ENCODE results near the gene RFT1.
A peak's percentile ranks its signal among the peaks of the same experiment; 100 is the strongest.

RFT1 gene

DNA sequence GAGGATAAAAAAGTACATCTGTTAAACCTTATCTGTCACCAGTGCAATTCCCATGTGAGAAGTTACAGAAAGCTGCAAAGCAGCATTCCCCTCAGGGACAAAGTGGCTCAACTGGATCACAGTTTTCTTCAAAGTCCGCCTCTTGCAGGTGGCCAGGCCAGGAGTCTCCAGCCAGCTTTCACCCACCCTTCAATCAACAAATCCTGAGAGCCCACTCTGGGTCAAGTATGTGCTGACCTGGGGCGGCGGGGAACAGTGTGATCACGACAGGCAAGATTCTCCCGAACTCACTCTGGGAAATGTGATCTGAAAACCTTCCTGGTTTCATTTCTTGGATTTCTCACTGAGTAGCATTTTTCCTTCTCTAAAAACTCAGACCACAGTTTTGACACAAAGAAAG, 39.2 kb downstream of the RFT1 start:
- DNase-seq (ENCODE audit: low spot score): no peak

GRCh38 chr3:53089511-53089910, 40.7 kb downstream of the RFT1 start:
- no peak for DNase-seq (ENCODE audit: low spot score)

- DNase-seq (ENCODE audit: low spot score): no peak
Observed at GRCh38 chr3:53085476-53085875, 44.8 kb downstream of the RFT1 start.

DNA sequence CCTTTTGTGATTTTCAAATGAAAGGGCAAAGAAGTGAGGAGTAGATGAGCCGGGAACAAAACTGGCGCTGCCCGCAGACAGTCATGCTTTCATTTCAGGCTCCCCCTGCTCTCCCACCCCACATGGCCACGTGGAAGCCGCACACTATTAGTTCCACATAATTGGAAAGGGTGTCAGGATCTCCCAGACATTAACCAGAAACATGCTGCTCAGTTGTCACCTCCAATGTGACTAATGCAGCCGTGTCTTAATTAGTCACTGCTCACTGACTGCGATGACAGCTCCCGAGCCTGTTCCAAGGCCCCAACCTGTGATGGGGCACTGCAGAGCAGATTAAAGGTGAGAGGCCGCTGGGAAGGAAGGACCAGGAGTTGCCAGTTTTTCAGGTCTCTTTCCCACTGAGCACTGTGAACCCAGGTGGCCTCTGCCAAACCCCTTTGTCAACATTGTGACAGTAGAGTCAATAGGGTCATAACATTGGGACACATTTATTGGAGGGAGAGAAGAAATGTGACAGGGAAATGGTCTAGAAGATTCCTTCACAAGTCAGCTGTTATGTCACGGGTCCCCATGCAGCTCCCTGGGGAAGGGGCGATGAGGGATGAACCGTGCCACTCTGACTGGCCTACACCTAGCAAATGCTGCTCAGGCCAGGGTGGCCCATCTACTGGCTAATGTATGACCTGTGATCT, 45.8 kb downstream of the RFT1 start:
- DNase-seq (ENCODE audit: low spot score): no peak

GRCh38 chr3:53083949-53084309, 46.3 kb downstream of the RFT1 start:
- no peak for DNase-seq (ENCODE audit: low spot score)

GRCh38 chr3:53083521-53083920, 46.7 kb downstream of the RFT1 start:
- no peak for DNase-seq (ENCODE audit: low spot score)

DNA sequence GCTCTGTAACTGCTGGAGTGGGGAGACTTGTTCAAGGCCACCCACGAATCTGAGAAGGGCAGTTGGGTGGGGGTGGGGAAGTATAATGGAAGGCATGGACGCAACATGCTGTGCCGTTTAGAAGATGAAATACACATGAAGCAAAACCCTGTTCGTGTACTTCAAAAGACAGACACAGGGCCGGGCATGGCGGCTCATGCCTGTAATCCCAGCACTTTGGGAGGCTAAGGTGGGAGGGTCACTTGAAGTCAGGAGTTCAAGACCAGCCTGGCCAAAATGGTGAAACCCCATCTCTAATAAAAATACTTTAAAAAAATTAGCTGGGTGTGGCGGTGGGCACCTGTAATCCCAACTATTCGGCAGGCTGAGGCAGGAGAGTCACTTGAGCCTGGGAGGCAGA, 47.5 kb downstream of the RFT1 start:
- no peak for DNase-seq (ENCODE audit: low spot score)

DNA sequence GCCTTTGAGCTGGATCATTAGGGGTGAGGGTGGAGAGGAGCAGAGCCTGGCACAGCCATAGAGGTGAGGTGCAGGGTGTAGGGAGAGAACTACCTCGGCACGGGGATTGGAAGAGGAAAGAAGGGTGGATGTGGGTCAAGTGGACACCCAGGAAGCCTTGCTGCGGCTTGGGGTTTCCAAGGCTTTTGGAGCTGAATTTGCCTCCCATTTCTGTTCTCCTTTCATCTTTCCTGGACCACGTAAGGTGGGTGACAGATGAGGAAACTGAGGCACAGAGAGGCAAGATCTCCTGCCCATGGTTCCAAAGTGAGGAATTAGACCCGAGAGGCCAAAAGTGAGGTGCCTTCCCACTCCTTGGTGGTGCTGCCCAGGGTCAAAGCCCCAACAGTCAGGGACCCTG, 48.9 kb downstream of the RFT1 start:
- DNase-seq (ENCODE audit: low spot score): no peak

- DNase-seq (ENCODE audit: low spot score): no peak
Observed at GRCh38 chr3:53080612-53081205, 49.5 kb downstream of the RFT1 start.

- no peak for DNase-seq (ENCODE audit: low spot score)
Observed at GRCh38 chr3:53079791-53080555, 50.3 kb downstream of the RFT1 start.

- no peak for DNase-seq (ENCODE audit: low spot score)
Observed at GRCh38 chr3:53079147-53079546, 51.1 kb downstream of the RFT1 start.

- no peak for DNase-seq (ENCODE audit: low spot score)
Observed at GRCh38 chr3:53078656-53079055, 51.6 kb downstream of the RFT1 start.

GRCh38 chr3:53077476-53078220, 52.6 kb downstream of the RFT1 start:
- DNase-seq (ENCODE audit: low spot score): no peak

DNA sequence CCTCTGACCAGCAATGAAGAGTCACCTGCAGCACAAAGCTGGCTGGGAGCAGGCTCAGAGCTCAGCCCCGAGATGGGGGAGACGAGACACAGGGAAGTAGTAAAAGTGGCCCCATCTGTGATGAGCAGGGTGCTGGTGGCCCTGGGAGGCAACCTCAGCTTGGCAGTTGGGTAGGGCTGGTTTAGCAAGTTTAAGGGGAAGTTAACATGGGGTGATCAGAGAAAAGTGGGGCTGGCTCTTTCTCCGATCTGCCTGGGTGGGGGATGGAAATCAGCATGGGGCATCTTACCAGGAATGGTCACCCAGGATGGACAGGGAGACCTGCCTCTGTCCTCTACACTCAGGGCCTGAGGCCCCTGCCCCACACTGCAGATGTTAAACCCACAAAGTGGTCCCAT, 54.5 kb downstream of the RFT1 start:
- DNase-seq (ENCODE audit: low spot score): no peak

DNA sequence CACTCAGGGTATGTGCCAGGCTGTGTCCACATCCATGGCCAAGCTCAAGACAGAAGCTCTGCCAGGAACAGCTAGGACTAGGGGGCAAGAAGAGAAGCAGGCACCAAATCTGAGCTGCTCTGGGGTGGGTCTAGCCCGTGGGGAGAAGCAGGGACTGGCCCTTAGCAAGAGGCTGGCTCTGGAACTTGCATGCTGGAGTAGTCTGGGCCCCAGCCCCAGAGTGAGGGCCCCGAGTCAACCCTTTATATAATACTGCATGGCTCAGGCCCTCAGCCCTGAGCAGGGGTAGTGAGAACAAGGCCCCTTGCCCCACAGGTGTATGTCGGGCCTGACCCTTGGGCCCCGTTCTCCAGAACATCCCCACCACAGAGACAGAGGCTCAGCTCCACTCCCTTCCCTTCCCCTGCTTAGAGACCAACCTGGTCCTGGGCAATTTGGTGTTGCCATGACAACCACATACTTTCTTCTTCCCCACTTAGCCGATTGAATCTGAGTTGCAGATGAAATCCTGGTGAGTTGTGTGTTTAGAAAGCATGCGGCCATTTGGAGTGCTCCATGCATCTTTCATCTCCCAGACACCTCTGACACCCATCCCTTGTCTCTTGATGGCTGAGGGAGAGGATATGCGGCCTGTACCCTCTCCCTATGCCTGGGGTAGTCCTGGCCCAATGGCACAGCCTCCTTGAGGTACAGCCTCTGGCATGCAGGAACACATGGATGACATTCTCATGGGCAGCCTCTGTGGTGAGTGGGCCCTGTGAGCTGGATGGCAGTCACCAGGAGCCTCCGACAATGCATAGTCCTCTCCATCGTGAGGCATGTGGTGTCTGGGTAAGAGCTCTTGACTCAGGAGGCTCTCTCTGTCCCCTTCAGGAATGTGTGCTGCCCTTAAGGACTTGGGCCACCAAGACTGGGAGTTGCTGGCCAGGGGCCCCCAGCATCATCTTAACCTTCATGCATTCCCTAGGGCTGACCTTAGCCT, 55.2 kb downstream of the RFT1 start:
- no peak for DNase-seq (ENCODE audit: low spot score)

DNA sequence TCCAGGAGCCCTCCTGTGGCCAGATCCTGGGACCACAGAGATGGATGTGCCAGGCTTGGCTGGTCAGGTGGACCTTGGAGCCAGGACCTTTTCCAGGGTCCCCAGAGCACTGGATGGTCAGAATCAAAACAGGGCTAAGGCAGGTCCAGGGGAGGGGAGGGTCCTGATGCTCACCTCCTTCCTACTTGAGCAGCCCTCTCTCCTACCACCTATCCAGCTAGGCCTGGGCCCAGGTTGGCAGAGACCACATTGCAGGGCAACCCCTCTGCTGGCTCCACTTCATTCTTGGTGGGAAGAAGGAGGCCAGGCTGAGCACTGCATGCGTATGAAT, 55.9 kb downstream of the RFT1 start:
- no peak for DNase-seq (ENCODE audit: low spot score)

GRCh38 chr3:53073553-53074365, 56.5 kb downstream of the RFT1 start:
- DNase-seq (ENCODE audit: low spot score): no peak

DNA sequence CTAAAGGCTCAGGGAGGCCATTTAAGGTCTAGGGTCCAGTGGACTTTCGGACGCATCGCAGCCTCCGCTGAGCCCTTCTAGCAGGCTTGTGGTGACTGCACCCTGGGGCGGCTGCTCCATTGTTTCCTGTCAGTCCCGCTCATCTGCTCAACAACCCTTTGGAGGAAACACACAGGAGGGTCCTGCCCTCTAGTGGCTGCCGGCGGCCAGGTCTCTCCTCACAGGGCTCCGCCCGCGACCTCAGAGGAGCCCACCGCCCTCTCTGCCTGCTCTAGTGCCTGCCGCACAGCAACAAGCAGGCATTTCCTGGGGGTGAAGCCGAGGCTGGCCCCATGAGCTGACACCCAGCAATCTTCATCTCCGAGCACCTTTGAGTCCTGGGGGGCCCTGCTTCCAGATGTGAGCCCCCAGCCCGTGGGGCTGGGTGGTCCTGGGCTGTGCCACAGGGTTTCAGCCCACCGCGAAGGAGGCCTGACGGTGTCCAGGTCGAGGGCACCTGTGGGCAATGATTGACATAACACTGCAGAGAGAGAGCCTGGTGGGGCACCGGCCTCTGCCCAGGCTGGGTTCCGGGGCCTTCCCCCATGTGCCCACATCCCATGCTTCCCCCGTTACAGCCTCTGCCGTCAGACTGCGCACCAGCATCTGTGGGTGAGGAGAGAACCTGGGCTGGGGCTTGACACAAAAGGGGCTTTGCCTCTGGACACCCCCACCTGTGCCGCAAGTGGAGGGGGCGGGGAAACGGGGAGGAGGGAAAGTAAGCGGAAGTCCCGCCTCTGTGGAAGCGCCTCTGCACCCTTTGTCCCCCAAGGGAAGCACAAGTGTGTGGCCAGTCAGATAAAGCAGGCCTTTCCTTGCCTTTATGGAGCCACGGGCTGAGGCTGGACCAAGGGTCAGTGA, 57.3 kb downstream of the RFT1 start:
- DNase-seq (ENCODE audit: low spot score): peak; percentile 73

GRCh38 chr3:53071882-53072431, 58.3 kb downstream of the RFT1 start:
- no peak for DNase-seq (ENCODE audit: low spot score)

Data from LoVo (cell line).